Measurements from ENCODE around the gene EHMT1.

EHMT1 gene

DNA sequence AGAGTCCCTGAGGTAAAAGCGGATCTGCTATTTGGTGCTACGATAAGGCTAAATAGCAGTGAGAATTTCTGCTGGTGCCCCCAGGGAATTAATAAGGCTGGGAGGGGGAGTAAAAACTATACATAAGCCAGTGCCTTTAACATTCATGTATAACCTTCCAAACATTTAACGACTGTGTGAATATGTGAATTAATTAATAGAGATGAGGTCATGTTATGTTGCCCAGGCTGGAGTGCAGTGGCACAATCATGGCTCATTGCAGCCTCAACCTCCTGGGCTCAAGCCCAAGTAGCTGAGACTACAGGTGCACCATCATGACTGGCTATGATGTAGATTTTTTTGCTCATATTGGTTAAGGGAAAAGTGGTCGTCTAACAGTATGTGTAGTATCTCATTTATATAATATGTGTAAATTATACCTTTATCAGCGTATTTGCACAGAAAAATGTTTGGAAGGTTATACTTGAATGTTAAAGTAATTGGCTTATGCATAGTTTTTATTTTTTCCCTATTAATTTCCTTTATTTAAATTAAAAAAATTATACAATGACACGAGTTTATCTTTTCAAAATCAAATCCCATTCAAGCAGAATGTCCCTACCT is 64.6 kb downstream of the EHMT1 start:
- H2AFZ ChIP-seq: no peak overlapping the region
- no peaks in the 10 kb centered on the region for H3K36me3 ChIP-seq (ENCODE audit: control insufficient read depth, insufficient read depth, low read length)
- TF ChIP-seq, protein P1, sequence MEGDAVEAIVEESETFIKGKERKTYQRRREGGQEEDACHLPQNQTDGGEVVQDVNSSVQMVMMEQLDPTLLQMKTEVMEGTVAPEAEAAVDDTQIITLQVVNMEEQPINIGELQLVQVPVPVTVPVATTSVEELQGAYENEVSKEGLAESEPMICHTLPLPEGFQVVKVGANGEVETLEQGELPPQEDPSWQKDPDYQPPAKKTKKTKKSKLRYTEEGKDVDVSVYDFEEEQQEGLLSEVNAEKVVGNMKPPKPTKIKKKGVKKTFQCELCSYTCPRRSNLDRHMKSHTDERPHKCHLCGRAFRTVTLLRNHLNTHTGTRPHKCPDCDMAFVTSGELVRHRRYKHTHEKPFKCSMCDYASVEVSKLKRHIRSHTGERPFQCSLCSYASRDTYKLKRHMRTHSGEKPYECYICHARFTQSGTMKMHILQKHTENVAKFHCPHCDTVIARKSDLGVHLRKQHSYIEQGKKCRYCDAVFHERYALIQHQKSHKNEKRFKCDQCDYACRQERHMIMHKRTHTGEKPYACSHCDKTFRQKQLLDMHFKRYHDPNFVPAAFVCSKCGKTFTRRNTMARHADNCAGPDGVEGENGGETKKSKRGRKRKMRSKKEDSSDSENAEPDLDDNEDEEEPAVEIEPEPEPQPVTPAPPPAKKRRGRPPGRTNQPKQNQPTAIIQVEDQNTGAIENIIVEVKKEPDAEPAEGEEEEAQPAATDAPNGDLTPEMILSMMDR (IDR thresholded peaks at IDR 0.05): no peak
- H3K9me3 ChIP-seq (ENCODE audit: control insufficient read depth, low read length): no peaks in the 10 kb centered on the region
- H3K9ac ChIP-seq: no peak overlapping the region
- peaks cover 39% of the 10 kb centered on the region for H3K79me2 ChIP-seq
- H3K4me1 ChIP-seq: no peaks in the 10 kb centered on the region
- H3K4me2 ChIP-seq (ENCODE audit: low read length): no peak overlapping the region
- no peaks in the 10 kb centered on the region for H3K27me3 ChIP-seq (ENCODE audit: control insufficient read depth, insufficient read depth, low read length)
- no peak overlapping the region for H3K27ac ChIP-seq
- H3K4me3 ChIP-seq (ENCODE audit: low read depth, low read length): no peak overlapping the region

DNA sequence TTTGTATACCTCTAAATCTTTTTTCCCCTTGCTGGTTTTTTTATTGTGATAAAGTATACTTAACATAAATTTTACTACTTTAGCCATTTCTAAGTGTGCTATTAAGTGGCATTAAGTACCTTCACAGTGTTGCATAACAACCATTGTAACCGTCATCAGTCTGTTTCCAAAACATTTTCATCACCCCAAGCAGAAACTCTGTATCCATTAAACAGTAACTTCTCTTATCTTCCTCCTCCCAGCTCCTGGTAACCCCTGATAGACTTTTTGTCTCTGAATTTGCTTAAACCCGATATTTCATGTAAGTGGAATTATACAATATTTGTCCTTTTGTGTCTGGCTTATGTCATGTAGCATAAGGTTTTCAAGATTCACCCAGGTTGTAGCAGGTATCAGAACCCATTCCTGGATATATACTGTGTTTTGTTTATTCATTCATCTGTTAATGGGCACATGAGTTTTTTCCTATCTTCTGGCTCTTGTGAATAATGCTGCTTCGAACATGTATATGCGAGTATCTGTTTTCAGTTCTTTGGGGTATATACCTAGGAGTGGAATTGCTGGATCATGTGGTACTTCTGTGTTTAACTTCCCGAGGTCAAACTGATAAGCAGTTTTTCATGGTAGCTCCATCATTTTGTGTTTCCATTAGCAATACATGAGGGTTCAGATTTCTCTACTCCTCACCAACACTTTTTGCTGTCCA is 66.4 kb downstream of the EHMT1 start:
- Histone ChIP-seq H3K27ac (no peak overlapping the region), H3K4me2 (ENCODE audit: low read length) (no peak overlapping the region), H3K4me1 (no peaks in the 10 kb centered on the region), H3K9ac (no peak overlapping the region), H3K79me2 (peaks cover 29% of the 10 kb centered on the region), H3K36me3 (ENCODE audit: control insufficient read depth, insufficient read depth, low read length) (no peaks in the 10 kb centered on the region), H2AFZ (no peak overlapping the region), H3K9me3 (ENCODE audit: control insufficient read depth, low read length) (no peaks in the 10 kb centered on the region), H3K4me3 (ENCODE audit: low read depth, low read length) (no peak overlapping the region), H3K27me3 (ENCODE audit: control insufficient read depth, insufficient read depth, low read length) (no peaks in the 10 kb centered on the region)
- TF ChIP-seq, protein P1 (IDR thresholded peaks at IDR 0.05): no peak

- Histone ChIP-seq H3K79me2 (peaks cover 24% of the 10 kb centered on the region), H3K27me3 (ENCODE audit: control insufficient read depth, insufficient read depth, low read length) (no peaks in the 10 kb centered on the region), H3K9ac (no peak overlapping the region), H3K4me2 (ENCODE audit: low read length) (no peak overlapping the region), H3K27ac (no peak overlapping the region), H3K4me1 (no peaks in the 10 kb centered on the region), H3K36me3 (ENCODE audit: control insufficient read depth, insufficient read depth, low read length) (no peaks in the 10 kb centered on the region), H2AFZ (no peak overlapping the region), H3K9me3 (ENCODE audit: control insufficient read depth, low read length) (no peaks in the 10 kb centered on the region), H3K4me3 (ENCODE audit: low read depth, low read length) (no peak overlapping the region)
- TF ChIP-seq, protein P1 (IDR thresholded peaks at IDR 0.05): no peak
Measured at GRCh38 chr9:137685741-137686420, 67.1 kb downstream of the EHMT1 start.

GRCh38 chr9:137688261-137688660 is 69.5 kb downstream of the EHMT1 start:
- H3K36me3 ChIP-seq (ENCODE audit: control insufficient read depth, insufficient read depth, low read length): no peaks in the 10 kb centered on the region
- H3K9me3 ChIP-seq (ENCODE audit: control insufficient read depth, low read length): no peaks in the 10 kb centered on the region
- H3K4me1 ChIP-seq: no peaks in the 10 kb centered on the region
- H3K79me2 ChIP-seq: peaks cover 18% of the 10 kb centered on the region
- H3K27me3 ChIP-seq (ENCODE audit: control insufficient read depth, insufficient read depth, low read length): no peaks in the 10 kb centered on the region
- no peak overlapping the region for H3K4me2 ChIP-seq (ENCODE audit: low read length)
- no peak overlapping the region for H3K27ac ChIP-seq
- TF ChIP-seq, protein P1 (IDR thresholded peaks at IDR 0.05): no peak
- H3K4me3 ChIP-seq (ENCODE audit: low read depth, low read length): no peak overlapping the region
- H3K9ac ChIP-seq: no peak overlapping the region
- no peak overlapping the region for H2AFZ ChIP-seq
